Measurements from ENCODE around the gene IRS2.

- TF ChIP-seq POLR2AphosphoS5 (IDR thresholded peaks at IDR 0.05; ENCODE audit: low read depth, low read length) (no peak), TCF7L2 (IDR thresholded peaks at IDR 0.05; ENCODE audit: low read depth, low read length) (no peak), SIN3A (IDR thresholded peaks at IDR 0.05; ENCODE audit: borderline replicate concordance, insufficient read depth, low read depth, low read length) (no peak)
- TF ChIP-seq, protein P1, sequence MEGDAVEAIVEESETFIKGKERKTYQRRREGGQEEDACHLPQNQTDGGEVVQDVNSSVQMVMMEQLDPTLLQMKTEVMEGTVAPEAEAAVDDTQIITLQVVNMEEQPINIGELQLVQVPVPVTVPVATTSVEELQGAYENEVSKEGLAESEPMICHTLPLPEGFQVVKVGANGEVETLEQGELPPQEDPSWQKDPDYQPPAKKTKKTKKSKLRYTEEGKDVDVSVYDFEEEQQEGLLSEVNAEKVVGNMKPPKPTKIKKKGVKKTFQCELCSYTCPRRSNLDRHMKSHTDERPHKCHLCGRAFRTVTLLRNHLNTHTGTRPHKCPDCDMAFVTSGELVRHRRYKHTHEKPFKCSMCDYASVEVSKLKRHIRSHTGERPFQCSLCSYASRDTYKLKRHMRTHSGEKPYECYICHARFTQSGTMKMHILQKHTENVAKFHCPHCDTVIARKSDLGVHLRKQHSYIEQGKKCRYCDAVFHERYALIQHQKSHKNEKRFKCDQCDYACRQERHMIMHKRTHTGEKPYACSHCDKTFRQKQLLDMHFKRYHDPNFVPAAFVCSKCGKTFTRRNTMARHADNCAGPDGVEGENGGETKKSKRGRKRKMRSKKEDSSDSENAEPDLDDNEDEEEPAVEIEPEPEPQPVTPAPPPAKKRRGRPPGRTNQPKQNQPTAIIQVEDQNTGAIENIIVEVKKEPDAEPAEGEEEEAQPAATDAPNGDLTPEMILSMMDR (IDR thresholded peaks at IDR 0.05), result no peak
These were observed 33.5 kb upstream of the IRS2 start for GRCh38 chr13:109819874-109820273.
